ENCODE results near the gene CFC1B. TPM values are rescaled to one million over a fixed set of nuclear protein-coding genes. Genes with fewer than 3 reads are reported as not detected.
"Not testable (repeated sequence)": the region's sequence is repeated elsewhere in the genome, so short reads cannot be mapped to it uniquely, and the experiment has no call there.

CFC1B gene
- not detected for polyA plus RNA-seq (2012; ENCODE audit: insufficient read length, low read depth)

DNA sequence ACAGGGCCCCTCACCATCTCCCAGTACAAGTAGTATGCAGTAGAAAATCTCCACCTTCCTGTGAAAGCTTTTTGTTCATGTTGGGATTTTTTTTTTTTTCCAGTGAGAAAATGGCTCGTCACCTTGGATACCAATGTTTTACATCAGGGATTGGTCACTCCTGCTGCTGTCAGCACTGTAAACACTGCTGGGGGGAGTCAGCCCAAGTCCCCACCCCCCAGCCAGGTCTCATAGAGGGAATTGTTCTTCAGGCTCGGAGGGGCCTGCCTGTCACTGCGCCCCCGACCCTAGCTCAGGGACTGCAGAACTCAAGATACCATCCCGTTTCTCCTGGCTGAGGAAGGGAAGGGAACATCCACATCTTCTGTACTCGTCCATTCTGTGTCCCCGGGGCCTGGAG is at the start of gene CFC1B:
Gene CFC1B (plus strand): TSS at position 231 of the 400 bp plus-strand sequence. CDS start 263 bp downstream, outside the sequence.
- not testable (repeated sequence) for TF ChIP-seq TAF1 (IDR thresholded peaks at IDR 0.05; ENCODE audit: borderline replicate concordance, insufficient read depth, low read length); POLR2AphosphoS5 (IDR thresholded peaks at IDR 0.05; ENCODE audit: low read depth, low read length)
- TF ChIP-seq, protein P1, sequence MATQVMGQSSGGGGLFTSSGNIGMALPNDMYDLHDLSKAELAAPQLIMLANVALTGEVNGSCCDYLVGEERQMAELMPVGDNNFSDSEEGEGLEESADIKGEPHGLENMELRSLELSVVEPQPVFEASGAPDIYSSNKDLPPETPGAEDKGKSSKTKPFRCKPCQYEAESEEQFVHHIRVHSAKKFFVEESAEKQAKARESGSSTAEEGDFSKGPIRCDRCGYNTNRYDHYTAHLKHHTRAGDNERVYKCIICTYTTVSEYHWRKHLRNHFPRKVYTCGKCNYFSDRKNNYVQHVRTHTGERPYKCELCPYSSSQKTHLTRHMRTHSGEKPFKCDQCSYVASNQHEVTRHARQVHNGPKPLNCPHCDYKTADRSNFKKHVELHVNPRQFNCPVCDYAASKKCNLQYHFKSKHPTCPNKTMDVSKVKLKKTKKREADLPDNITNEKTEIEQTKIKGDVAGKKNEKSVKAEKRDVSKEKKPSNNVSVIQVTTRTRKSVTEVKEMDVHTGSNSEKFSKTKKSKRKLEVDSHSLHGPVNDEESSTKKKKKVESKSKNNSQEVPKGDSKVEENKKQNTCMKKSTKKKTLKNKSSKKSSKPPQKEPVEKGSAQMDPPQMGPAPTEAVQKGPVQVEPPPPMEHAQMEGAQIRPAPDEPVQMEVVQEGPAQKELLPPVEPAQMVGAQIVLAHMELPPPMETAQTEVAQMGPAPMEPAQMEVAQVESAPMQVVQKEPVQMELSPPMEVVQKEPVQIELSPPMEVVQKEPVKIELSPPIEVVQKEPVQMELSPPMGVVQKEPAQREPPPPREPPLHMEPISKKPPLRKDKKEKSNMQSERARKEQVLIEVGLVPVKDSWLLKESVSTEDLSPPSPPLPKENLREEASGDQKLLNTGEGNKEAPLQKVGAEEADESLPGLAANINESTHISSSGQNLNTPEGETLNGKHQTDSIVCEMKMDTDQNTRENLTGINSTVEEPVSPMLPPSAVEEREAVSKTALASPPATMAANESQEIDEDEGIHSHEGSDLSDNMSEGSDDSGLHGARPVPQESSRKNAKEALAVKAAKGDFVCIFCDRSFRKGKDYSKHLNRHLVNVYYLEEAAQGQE (IDR thresholded peaks at IDR 0.05; ENCODE audit: insufficient read depth in 1 of 2, low read depth in 2 of 2, low read length in 2 of 2): not testable (repeated sequence)

DNA sequence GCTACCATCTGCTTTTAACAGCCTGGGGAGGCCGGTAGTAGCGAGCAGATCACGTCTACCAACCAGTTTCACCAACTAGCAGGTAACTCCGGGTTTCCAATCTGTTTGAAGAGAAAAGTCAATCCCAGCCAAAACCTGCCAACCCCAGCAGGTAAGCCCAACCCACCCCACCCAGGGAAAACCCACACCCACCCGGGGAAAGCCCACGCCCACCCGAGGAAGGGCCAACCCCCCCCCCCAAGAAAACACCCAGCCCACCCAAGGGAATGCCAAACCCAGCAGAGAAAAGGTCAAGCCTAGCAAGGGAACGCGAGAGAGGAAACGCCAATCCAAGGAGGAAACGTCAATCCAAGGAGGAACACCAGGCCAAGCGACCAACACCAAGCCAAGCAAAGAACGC is 11.8 kb upstream of the CFC1B start, which contains the start of gene POTEI:
Gene POTEI (minus strand): TSS at position 101 of the 400 bp plus-strand sequence. CDS start 93 bp downstream, at position 8.
- TF ChIP-seq POLR2AphosphoS5 (IDR thresholded peaks at IDR 0.05; ENCODE audit: low read depth, low read length); TAF1 (IDR thresholded peaks at IDR 0.05; ENCODE audit: borderline replicate concordance, insufficient read depth, low read length): not testable (repeated sequence)
- TF ChIP-seq, protein P1 (IDR thresholded peaks at IDR 0.05; ENCODE audit: insufficient read depth in 1 of 2, low read depth in 2 of 2, low read length in 2 of 2): not testable (repeated sequence)
